Esophagus muscularis mucosa (tissue), 4 donors: Measurements from ENCODE around the gene RALGDS. TPM values are rescaled to one million over a fixed set of nuclear protein-coding genes. Genes with fewer than 3 reads are reported as not detected.

ENCODE experiments used
- DNase-seq: peaks from one replicate; pipeline ENCODE4 v3.0.0-alpha.2; 2017; ENCODE audit errors: extremely low spot score
- H3K27ac ChIP-seq, 4 donors: fragments of 200-600 bp; sonication (generic); replicated peaks in 1 of 4; 1 replicate in 3 of 4; 2 replicates in 1 of 4; pipeline ENCODE4 v1.5.1; 2016 to 2019; ENCODE audit warnings: mild to moderate bottlenecking in 1 of 4
- H3K27me3 ChIP-seq, 4 donors: fragments of 200-600 bp; sonication (generic); one replicate each; pipeline versions ENCODE4 v1.5.1 to v1.6.0; 2016 to 2019
- H3K36me3 ChIP-seq, 4 donors: fragments of 200-600 bp; sonication (generic); one replicate each; pipeline ENCODE4 v1.5.1; 2016 to 2019
- H3K4me1 ChIP-seq, 4 donors: fragments of 200-600 bp; sonication (generic); one replicate each; pipeline ENCODE4 v1.5.1; 2016 to 2019
- H3K4me3 ChIP-seq, 4 donors: fragments of 200-600 bp; sonication (generic); 1 replicate in 2 of 4; 2 replicates in 2 of 4; pipeline ENCODE4 v1.5.1; 2016 to 2019; ENCODE audit warnings: mild to moderate bottlenecking in 4 of 4, moderate library complexity in 1 of 4
- H3K9me3 ChIP-seq, 4 donors: fragments of 200-600 bp; sonication (generic); 1 replicate in 3 of 4; 2 replicates in 1 of 4; pipeline ENCODE4 v1.5.1; 2016 to 2019
- CTCF ChIP-seq, 3 experiments: fragments of 200-600 bp in 2 of 3; fragments of 450-650 bp in 1 of 3; sonication (generic) in 2 of 3; IDR thresholded peaks; one replicate each; pipeline ENCODE4 v1.5.1; 2017 to 2019; ENCODE audit warnings: antibody characterized with exemption in 3 of 3, mild to moderate bottlenecking in 2 of 3, moderate library complexity in 1 of 3
- EP300 ChIP-seq: sonication (generic); formaldehyde crosslinking; IDR thresholded peaks from one replicate; pipeline ENCODE4 v1.6.1; 2017; ENCODE audit warnings: antibody characterized with exemption
- POLR2A ChIP-seq: fragments of 450-650 bp; IDR thresholded peaks from one replicate; pipeline ENCODE4 v1.6.1; 2017; ENCODE audit warnings: antibody characterized with exemption, moderate library complexity, mild to moderate bottlenecking, low read depth
- POLR2AphosphoS5 ChIP-seq, 2 donors: sonication (generic); formaldehyde crosslinking; IDR thresholded peaks; one replicate each; pipeline ENCODE4 v1.6.1; 2017; ENCODE audit warnings: antibody characterized with exemption in 2 of 2
- whole genome bisulfite sequencing: methylation state at CpG from one replicate; pipeline ENCODE4 v1.1.5; 2018; 5-methylcytosine and 5-hydroxymethylcytosine counted together
- intact Hi-C: fragments of 100-400 bp; cut with DNase I; formaldehyde crosslinking; loops from one replicate; pipeline ENCODE4 v1.15.1; 2023
- total RNA-seq, 4 donors: library from RNA; depleted of rRNA; stranded (reverse); fragments of >200 nt; gene quantifications; one replicate each; pipeline versions ENCODE4 v1.1.0 to v1.2.1, GENCODE V29; 2016

RALGDS gene
- total RNA-seq, 4 donors from 2014 or later = 48.6 to 67.4 (median 54.8) TPM

GRCh38 chr9:133121915-133122550 lies 993 bp upstream of the RALGDS start:
- H3K27me3 ChIP-seq = no peaks in the 10 kb centered on the region
- TF ChIP-seq POLR2A = no peak
- TF ChIP-seq CTCF (IDR thresholded peaks at IDR 0.05) = no peak
- no peak for TF ChIP-seq POLR2AphosphoS5 (IDR thresholded peaks at IDR 0.05)
- no peak for TF ChIP-seq EP300
- DNase-seq = no peak
- no peaks in the 10 kb centered on the region for H3K36me3 ChIP-seq
- H3K27ac ChIP-seq = peak overlapping the region; percentile 80 to 93 (median 89)
- no peaks in the 10 kb centered on the region for H3K9me3 ChIP-seq
- intact Hi-C loops = no loop called here
- 89% methylated on average over 7 of the region's 8 CpGs for WGBS
- no peak overlapping the region for H3K4me3 ChIP-seq
- peaks cover 77 to 88% (median 81%) of the 10 kb centered on the region in 4 donors for H3K4me1 ChIP-seq

GRCh38 chr9:133120501-133121197 lies 391 bp downstream of the RALGDS start:
- H3K27ac ChIP-seq = peak overlapping the region; percentile 88 to 93 (median 90)
- H3K36me3 ChIP-seq = no peaks in the 10 kb centered on the region
- no peaks in the 10 kb centered on the region for H3K27me3 ChIP-seq
- 0% methylated on average over 7 of the region's 66 CpGs for WGBS
- TF ChIP-seq CTCF (IDR thresholded peaks at IDR 0.05) (no peak), POLR2AphosphoS5 (IDR thresholded peaks at IDR 0.05) (no peak), POLR2A (no peak), EP300 (no peak)
- no peak for DNase-seq
- H3K4me3 ChIP-seq = peak overlapping the region; percentile 73 to 88 (median 80)
- peaks cover 77 to 88% (median 81%) of the 10 kb centered on the region in 4 donors for H3K4me1 ChIP-seq
- intact Hi-C loops = no loop called here
- H3K9me3 ChIP-seq = no peaks in the 10 kb centered on the region

- Histone ChIP-seq H3K4me3 (peak overlapping the region; percentile 73 to 88 (median 80)), H3K27me3 (no peaks in the 10 kb centered on the region), H3K9me3 (no peaks in the 10 kb centered on the region), H3K36me3 (no peaks in the 10 kb centered on the region), H3K27ac (peak overlapping the region; percentile 88 to 93 (median 90)), H3K4me1 (peaks cover 81 to 88% (median 84%) of the 10 kb centered on the region in 4 donors)
- intact Hi-C loops = no loop called here
- WGBS = 12% methylated on average over 5 of the region's 21 CpGs
- no peak for DNase-seq
- TF ChIP-seq POLR2AphosphoS5 (IDR thresholded peaks at IDR 0.05) (no peak), CTCF (IDR thresholded peaks at IDR 0.05) (no peak), POLR2A (no peak), EP300 (no peak)
Measured at GRCh38 chr9:133119846-133120500, 1.1 kb downstream of the RALGDS start.

- no peaks in the 10 kb centered on the region for H3K27me3 ChIP-seq
- H3K9me3 ChIP-seq = no peaks in the 10 kb centered on the region
- DNase-seq = no peak
- H3K36me3 ChIP-seq = no peaks in the 10 kb centered on the region
- peak overlapping the region; percentile 73 to 88 (median 80) for H3K4me3 ChIP-seq
- peak overlapping the region; percentile 88 to 93 (median 90) for H3K27ac ChIP-seq
- TF ChIP-seq CTCF (IDR thresholded peaks at IDR 0.05) = no peak
- TF ChIP-seq POLR2A = no peak
- TF ChIP-seq EP300 = no peak
- peak; percentile 5 to 24 for TF ChIP-seq POLR2AphosphoS5 (IDR thresholded peaks at IDR 0.05)
- peaks cover 88 to 89% (median 89%) of the 10 kb centered on the region in 4 donors for H3K4me1 ChIP-seq
- whole genome bisulfite sequencing = 46% methylated on average over 6 of the region's 21 CpGs
- intact Hi-C loops = no loop called here
Measured at GRCh38 chr9:133119103-133119845, 1.8 kb downstream of the RALGDS start.
